Stimulated activated CD4-positive, alpha-beta T cell treated with anti-CD3 and anti-CD28 coated beads, Interleukin-15, amount 100 ng/mL, for 24 hours (primary cell): Measurements from ENCODE around the gene FCRL5.

Source experiments
- DNase-seq: peaks from one replicate; pipeline ENCODE4 v3.0.0-alpha.2; 2020

Gene FCRL5

GRCh38 chr1:157523774-157524493 is 28.4 kb downstream of the FCRL5 start:
- no peak for DNase-seq

GRCh38 chr1:157521056-157521455 is 31.3 kb downstream of the FCRL5 start:
- DNase-seq, result no peak

- DNase-seq, result no peak
Measured at GRCh38 chr1:157520386-157520935, 31.9 kb downstream of the FCRL5 start.

GRCh38 chr1:157519451-157519850 is 32.9 kb downstream of the FCRL5 start:
- DNase-seq, result no peak

GRCh38 chr1:157517016-157517415 is 35.3 kb downstream of the FCRL5 start:
- no peak for DNase-seq

- no peak for DNase-seq
Measured at GRCh38 chr1:157515709-157516108, 36.6 kb downstream of the FCRL5 start.

GRCh38 chr1:157515141-157515540 is 37.2 kb downstream of the FCRL5 start:
- DNase-seq, result no peak

- no peak for DNase-seq
Measured at GRCh38 chr1:157512036-157512969, 40.0 kb downstream of the FCRL5 start.

GRCh38 chr1:157509546-157510232 is 42.6 kb downstream of the FCRL5 start:
- DNase-seq, result no peak

GRCh38 chr1:157505481-157506272 is 46.6 kb downstream of the FCRL5 start:
- DNase-seq, result peak; percentile 35

GRCh38 chr1:157504646-157505045 is 47.7 kb downstream of the FCRL5 start:
- no peak for DNase-seq

- DNase-seq, result no peak
Measured at GRCh38 chr1:157499521-157499920, 52.8 kb downstream of the FCRL5 start.

- no peak for DNase-seq
Measured at GRCh38 chr1:157498736-157499090, 53.6 kb downstream of the FCRL5 start.

- no peak for DNase-seq
Measured at GRCh38 chr1:157497987-157498735, 54.2 kb downstream of the FCRL5 start.

- DNase-seq, result no peak
Measured at GRCh38 chr1:157497284-157497683, 55.0 kb downstream of the FCRL5 start.

GRCh38 chr1:157496121-157496526 is 56.2 kb downstream of the FCRL5 start:
- peak; percentile 36 for DNase-seq

GRCh38 chr1:157495285-157495684 is 57.0 kb downstream of the FCRL5 start:
- no peak for DNase-seq

- DNase-seq, result no peak
Measured at GRCh38 chr1:157494093-157494492, 58.2 kb downstream of the FCRL5 start.

GRCh38 chr1:157490467-157491165 is 61.7 kb downstream of the FCRL5 start:
- peak; percentile 77 for DNase-seq

- no peak for DNase-seq
Measured at GRCh38 chr1:157488156-157488555, 64.2 kb downstream of the FCRL5 start.

- no peak for DNase-seq
Measured at GRCh38 chr1:157487504-157487903, 64.8 kb downstream of the FCRL5 start.
